GM23338 (cell line): ENCODE data around the gene HERC2. TPM values are rescaled to one million over a fixed set of nuclear protein-coding genes. Genes with fewer than 3 reads are reported as not detected.
"Not testable (repeated sequence)": the region's sequence is repeated elsewhere in the genome, so short reads cannot be mapped to it uniquely, and the experiment has no call there.

ENCODE experiments used
- ATAC-seq: fragments of 200-7000 bp; cut with Tn5 transposase; 3 replicates; pipeline ENCODE4 v1.9.1; 2020
- DNase-seq: peaks from one replicate; pipeline ENCODE4 v3.0.0-alpha.2; 2015; ENCODE audit warnings: low spot score
- H2AFZ ChIP-seq: fragments of 200-600 bp; sonication (generic); 2 replicates; pipeline ENCODE4 v1.8.0; 2016; ENCODE audit warnings: antibody characterized with exemption, mild to moderate bottlenecking, moderate library complexity
- H3F3A ChIP-seq: fragments of 200-600 bp; sonication (generic); replicated peaks from 2 replicates; pipeline ENCODE4 v1.8.0; 2017; ENCODE audit warnings: antibody characterized with exemption, mixed run types, low read depth
- H3K27ac ChIP-seq: fragments of 200-600 bp; sonication (generic); 2 replicates; pipeline ENCODE4 v1.6.1; 2016; ENCODE audit warnings: low read depth
- H3K27me3 ChIP-seq: fragments of 200-600 bp; sonication (generic); 2 replicates; pipeline ENCODE4 v1.8.0; 2016; ENCODE audit warnings: mild to moderate bottlenecking, mixed run types, moderate library complexity; ENCODE audit not compliant: insufficient read depth
- H3K36me3 ChIP-seq: fragments of 200-600 bp; sonication (generic); 2 replicates; pipeline ENCODE4 v1.8.0; 2016; ENCODE audit warnings: mild to moderate bottlenecking; ENCODE audit not compliant: insufficient read depth
- H3K4me1 ChIP-seq: fragments of 200-600 bp; sonication (generic); 2 replicates; pipeline ENCODE4 v1.8.0; 2016; ENCODE audit warnings: mild to moderate bottlenecking, moderate library complexity; ENCODE audit not compliant: insufficient read depth
- H3K4me2 ChIP-seq: fragments of 200-600 bp; sonication (generic); 2 replicates; pipeline ENCODE4 v1.7.1; 2017; ENCODE audit warnings: mixed run types
- H3K4me3 ChIP-seq: fragments of 200-600 bp; sonication (generic); 2 replicates; pipeline ENCODE4 v1.6.1; 2016; ENCODE audit warnings: mixed run types
- H3K79me2 ChIP-seq: fragments of 200-600 bp; sonication (generic); replicated peaks from 2 replicates; pipeline ENCODE4 v1.8.0; 2017; ENCODE audit warnings: mild to moderate bottlenecking; ENCODE audit not compliant: insufficient read depth
- H3K9me2 ChIP-seq: fragments of 200-600 bp; sonication (generic); 2 replicates; pipeline ENCODE4 v1.8.0; 2017; ENCODE audit not compliant: insufficient read depth
- H4K20me1 ChIP-seq: fragments of 200-600 bp; sonication (generic); replicated peaks from 2 replicates; pipeline ENCODE4 v1.8.0; 2017; ENCODE audit warnings: mild to moderate bottlenecking; ENCODE audit not compliant: insufficient read depth
- H3K27ac Mint-ChIP-seq: 2 replicates; pipeline ENCODE4 v1.8.0; 2020; ENCODE audit warnings: inconsistent platforms, mild to moderate bottlenecking, moderate library complexity, mixed read lengths
- H3K27me3 Mint-ChIP-seq: 3 replicates; pipeline ENCODE4 v1.8.0; 2022; ENCODE audit warnings: low read depth, mild to moderate bottlenecking, moderate library complexity, mixed read lengths, inconsistent platforms; ENCODE audit not compliant: insufficient read depth, poor library complexity
- H3K36me3 Mint-ChIP-seq: 3 replicates; pipeline ENCODE4 v1.8.0; 2021; ENCODE audit warnings: low read depth, mild to moderate bottlenecking, inconsistent platforms, moderate library complexity, mixed read lengths
- H3K4me1 Mint-ChIP-seq: 3 replicates; pipeline ENCODE4 v1.8.0; 2020; ENCODE audit warnings: mild to moderate bottlenecking, inconsistent platforms, mixed read lengths
- H3K4me3 Mint-ChIP-seq: 3 replicates; pipeline ENCODE4 v1.8.0; 2021; ENCODE audit warnings: moderate library complexity, mild to moderate bottlenecking, inconsistent platforms, mixed read lengths
- H3K9me3 Mint-ChIP-seq: 3 replicates; pipeline ENCODE4 v1.8.0; 2020; ENCODE audit warnings: moderate library complexity, mild to moderate bottlenecking, inconsistent platforms, mixed read lengths
- CTCF ChIP-seq, 2 experiments: fragments of 200-600 bp in 1 of 2; sonication (generic) in 1 of 2; conservative IDR thresholded peaks; 2 replicates each; pipeline versions ENCODE4 v1.5.1 to v1.6.1; 2016 to 2017; ENCODE audit warnings: antibody characterized with exemption in 2 of 2, low read depth in 2 of 2, mild to moderate bottlenecking in 2 of 2, moderate library complexity in 1 of 2
- EZH2 ChIP-seq: fragments of 200-600 bp; sonication (generic); IDR thresholded peaks from one replicate; pipeline ENCODE4 v1.8.0; 2017; ENCODE audit warnings: antibody characterized with exemption, mild to moderate bottlenecking, low read depth; ENCODE audit not compliant: unreplicated experiment
- POLR2AphosphoS5 ChIP-seq: IDR thresholded peaks from 2 replicates; pipeline ENCODE4 v1.6.1; 2016; ENCODE audit warnings: antibody characterized with exemption, low read depth
- ZNF114 ChIP-seq: fragments of 250-450 bp; sonication (Bioruptor Pico); IDR thresholded peaks from 2 replicates; pipeline ENCODE4 v1.5.0; 2020; ENCODE audit warnings: mild to moderate bottlenecking, moderate library complexity
- ZNF331 ChIP-seq: fragments of 250-450 bp; sonication (Bioruptor Pico); IDR thresholded peaks from 2 replicates; pipeline ENCODE4 v1.5.0; 2020; ENCODE audit warnings: low read depth, mild to moderate bottlenecking, moderate library complexity
- polyA plus RNA-seq: library from polyadenylated mRNA; unstranded; fragments of >200 nt; fragmentation: Nextera tagmentation; extraction: Ambion mirVana; gene quantifications from 2 replicates; pipeline ENCODE4 v1.2.1, GENCODE V29; 2016
- total RNA-seq: library from RNA; depleted of rRNA; stranded (reverse); fragments of >200 nt; shearing (Covaris generic); gene quantifications from 2 replicates; pipeline ENCODE4 v1.2.3, GENCODE V29; 2014
- TF ChIP-seq, protein P1 (sequence below): IDR thresholded peaks from one replicate; pipeline ENCODE4 v1.6.1; 2018; ENCODE audit warnings: antibody characterized with exemption; ENCODE audit not compliant: unreplicated experiment
- TF ChIP-seq, protein P2 (sequence below): fragments of 250-450 bp; sonication (Bioruptor Pico); IDR thresholded peaks from 2 replicates; pipeline ENCODE4 v1.5.0; 2020; ENCODE audit warnings: mild to moderate bottlenecking, moderate library complexity

The HERC2 gene
- total and polyA plus RNA-seq, 2 experiments from 2014 or later = 71.3 to 80.7 TPM

- peaks cover 32% of the 10 kb centered on the region for H3K36me3 ChIP-seq
- H3K27ac ChIP-seq = no peak overlapping the region
- H2AFZ ChIP-seq = no peak overlapping the region
- H3F3A ChIP-seq = no peaks in the 10 kb centered on the region
- H3K4me3 ChIP-seq = no peak overlapping the region
- no peaks in the 10 kb centered on the region for H3K27me3 ChIP-seq
- peaks cover 3% of the 10 kb centered on the region; the same call in 1 of the 2 replicates for H4K20me1 ChIP-seq
- Mint-ChIP-seq H3K36me3 (peaks cover 72% of the 10 kb centered on the region), H3K27ac (no peak overlapping the region), H3K4me1 (no peaks in the 10 kb centered on the region), H3K4me3 (no peak overlapping the region), H3K9me3 (peaks cover 3% of the 10 kb centered on the region; the same call in 1 of the 3 replicates), H3K27me3 (no peaks in the 10 kb centered on the region)
- H3K9me2 ChIP-seq = no peaks in the 10 kb centered on the region
- no peaks in the 10 kb centered on the region; the same call in 1 of the 2 replicates for H3K79me2 ChIP-seq
- TF ChIP-seq CTCF (conservative IDR thresholded peaks at IDR 0.05; ENCODE audit: low read depth in 2 of 2) (no peak), EZH2 (no peak), ZNF114 (no peak), POLR2AphosphoS5 (no peak), ZNF331 (CRISPR knock-in tag) (no peak)
- TF ChIP-seq, protein P1, sequence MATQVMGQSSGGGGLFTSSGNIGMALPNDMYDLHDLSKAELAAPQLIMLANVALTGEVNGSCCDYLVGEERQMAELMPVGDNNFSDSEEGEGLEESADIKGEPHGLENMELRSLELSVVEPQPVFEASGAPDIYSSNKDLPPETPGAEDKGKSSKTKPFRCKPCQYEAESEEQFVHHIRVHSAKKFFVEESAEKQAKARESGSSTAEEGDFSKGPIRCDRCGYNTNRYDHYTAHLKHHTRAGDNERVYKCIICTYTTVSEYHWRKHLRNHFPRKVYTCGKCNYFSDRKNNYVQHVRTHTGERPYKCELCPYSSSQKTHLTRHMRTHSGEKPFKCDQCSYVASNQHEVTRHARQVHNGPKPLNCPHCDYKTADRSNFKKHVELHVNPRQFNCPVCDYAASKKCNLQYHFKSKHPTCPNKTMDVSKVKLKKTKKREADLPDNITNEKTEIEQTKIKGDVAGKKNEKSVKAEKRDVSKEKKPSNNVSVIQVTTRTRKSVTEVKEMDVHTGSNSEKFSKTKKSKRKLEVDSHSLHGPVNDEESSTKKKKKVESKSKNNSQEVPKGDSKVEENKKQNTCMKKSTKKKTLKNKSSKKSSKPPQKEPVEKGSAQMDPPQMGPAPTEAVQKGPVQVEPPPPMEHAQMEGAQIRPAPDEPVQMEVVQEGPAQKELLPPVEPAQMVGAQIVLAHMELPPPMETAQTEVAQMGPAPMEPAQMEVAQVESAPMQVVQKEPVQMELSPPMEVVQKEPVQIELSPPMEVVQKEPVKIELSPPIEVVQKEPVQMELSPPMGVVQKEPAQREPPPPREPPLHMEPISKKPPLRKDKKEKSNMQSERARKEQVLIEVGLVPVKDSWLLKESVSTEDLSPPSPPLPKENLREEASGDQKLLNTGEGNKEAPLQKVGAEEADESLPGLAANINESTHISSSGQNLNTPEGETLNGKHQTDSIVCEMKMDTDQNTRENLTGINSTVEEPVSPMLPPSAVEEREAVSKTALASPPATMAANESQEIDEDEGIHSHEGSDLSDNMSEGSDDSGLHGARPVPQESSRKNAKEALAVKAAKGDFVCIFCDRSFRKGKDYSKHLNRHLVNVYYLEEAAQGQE = no peak
- TF ChIP-seq, protein P2, sequence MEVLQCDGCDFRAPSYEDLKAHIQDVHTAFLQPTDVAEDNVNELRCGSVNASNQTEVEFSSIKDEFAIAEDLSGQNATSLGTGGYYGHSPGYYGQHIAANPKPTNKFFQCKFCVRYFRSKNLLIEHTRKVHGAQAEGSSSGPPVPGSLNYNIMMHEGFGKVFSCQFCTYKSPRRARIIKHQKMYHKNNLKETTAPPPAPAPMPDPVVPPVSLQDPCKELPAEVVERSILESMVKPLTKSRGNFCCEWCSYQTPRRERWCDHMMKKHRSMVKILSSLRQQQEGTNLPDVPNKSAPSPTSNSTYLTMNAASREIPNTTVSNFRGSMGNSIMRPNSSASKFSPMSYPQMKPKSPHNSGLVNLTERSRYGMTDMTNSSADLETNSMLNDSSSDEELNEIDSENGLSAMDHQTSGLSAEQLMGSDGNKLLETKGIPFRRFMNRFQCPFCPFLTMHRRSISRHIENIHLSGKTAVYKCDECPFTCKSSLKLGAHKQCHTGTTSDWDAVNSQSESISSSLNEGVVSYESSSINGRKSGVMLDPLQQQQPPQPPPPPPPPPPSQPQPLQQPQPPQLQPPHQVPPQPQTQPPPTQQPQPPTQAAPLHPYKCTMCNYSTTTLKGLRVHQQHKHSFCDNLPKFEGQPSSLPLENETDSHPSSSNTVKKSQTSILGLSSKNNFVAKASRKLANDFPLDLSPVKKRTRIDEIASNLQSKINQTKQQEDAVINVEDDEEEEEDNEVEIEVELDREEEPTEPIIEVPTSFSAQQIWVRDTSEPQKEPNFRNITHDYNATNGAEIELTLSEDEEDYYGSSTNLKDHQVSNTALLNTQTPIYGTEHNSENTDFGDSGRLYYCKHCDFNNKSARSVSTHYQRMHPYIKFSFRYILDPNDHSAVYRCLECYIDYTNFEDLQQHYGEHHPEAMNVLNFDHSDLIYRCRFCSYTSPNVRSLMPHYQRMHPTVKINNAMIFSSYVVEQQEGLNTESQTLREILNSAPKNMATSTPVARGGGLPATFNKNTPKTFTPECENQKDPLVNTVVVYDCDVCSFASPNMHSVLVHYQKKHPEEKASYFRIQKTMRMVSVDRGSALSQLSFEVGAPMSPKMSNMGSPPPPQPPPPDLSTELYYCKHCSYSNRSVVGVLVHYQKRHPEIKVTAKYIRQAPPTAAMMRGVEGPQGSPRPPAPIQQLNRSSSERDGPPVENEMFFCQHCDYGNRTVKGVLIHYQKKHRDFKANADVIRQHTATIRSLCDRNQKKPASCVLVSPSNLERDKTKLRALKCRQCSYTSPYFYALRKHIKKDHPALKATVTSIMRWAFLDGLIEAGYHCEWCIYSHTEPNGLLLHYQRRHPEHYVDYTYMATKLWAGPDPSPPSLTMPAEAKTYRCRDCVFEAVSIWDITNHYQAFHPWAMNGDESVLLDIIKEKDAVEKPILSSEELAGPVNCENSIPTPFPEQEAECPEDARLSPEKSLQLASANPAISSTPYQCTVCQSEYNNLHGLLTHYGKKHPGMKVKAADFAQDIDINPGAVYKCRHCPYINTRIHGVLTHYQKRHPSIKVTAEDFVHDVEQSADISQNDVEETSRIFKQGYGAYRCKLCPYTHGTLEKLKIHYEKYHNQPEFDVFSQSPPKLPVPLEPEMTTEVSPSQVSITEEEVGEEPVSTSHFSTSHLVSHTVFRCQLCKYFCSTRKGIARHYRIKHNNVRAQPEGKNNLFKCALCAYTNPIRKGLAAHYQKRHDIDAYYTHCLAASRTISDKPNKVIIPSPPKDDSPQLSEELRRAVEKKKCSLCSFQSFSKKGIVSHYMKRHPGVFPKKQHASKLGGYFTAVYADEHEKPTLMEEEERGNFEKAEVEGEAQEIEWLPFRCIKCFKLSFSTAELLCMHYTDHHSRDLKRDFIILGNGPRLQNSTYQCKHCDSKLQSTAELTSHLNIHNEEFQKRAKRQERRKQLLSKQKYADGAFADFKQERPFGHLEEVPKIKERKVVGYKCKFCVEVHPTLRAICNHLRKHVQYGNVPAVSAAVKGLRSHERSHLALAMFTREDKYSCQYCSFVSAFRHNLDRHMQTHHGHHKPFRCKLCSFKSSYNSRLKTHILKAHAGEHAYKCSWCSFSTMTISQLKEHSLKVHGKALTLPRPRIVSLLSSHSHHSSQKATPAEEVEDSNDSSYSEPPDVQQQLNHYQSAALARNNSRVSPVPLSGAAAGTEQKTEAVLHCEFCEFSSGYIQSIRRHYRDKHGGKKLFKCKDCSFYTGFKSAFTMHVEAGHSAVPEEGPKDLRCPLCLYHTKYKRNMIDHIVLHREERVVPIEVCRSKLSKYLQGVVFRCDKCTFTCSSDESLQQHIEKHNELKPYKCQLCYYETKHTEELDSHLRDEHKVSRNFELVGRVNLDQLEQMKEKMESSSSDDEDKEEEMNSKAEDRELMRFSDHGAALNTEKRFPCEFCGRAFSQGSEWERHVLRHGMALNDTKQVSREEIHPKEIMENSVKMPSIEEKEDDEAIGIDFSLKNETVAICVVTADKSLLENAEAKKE (CRISPR knock-in tag) = no peak
- H3K4me2 ChIP-seq = no peak overlapping the region
- DNase-seq = no peak
- no peaks in the 10 kb centered on the region for H3K4me1 ChIP-seq
- no peak for ATAC-seq
Measured at GRCh38 chr15:28243399-28243798, 78.6 kb downstream of the HERC2 start.

GRCh38 chr15:28238296-28238695 lies 83.7 kb downstream of the HERC2 start:
- H3K36me3 Mint-ChIP-seq = peaks cover 71% of the 10 kb centered on the region
- H3K4me3 Mint-ChIP-seq, H3F3A ChIP-seq, H3K4me1 Mint-ChIP-seq, H3K4me3 ChIP-seq, H3K27ac Mint-ChIP-seq, H3K27me3 Mint-ChIP-seq, DNase-seq, H2AFZ ChIP-seq, H3K4me1 ChIP-seq, H3K9me3 Mint-ChIP-seq, H3K9me2 ChIP-seq, H3K27ac ChIP-seq, ATAC-seq, H4K20me1 ChIP-seq, H3K4me2 ChIP-seq, H3K79me2 ChIP-seq, H3K27me3 ChIP-seq: not testable (repeated sequence)
- peaks cover 22% of the 10 kb centered on the region for H3K36me3 ChIP-seq
